Loucy (cell line): Measurements from ENCODE around the gene ODC1.

Experiments used
- H2AFZ ChIP-seq: fragments of 200-600 bp; sonication (generic); 2 replicates; pipeline ENCODE4 v1.6.0; 2016; ENCODE audit warnings: antibody characterized with exemption, mild to moderate bottlenecking, low read length, moderate library complexity
- H3F3A ChIP-seq: fragments of 200-600 bp; 2 replicates; pipeline ENCODE4 v1.6.0; 2016; ENCODE audit warnings: antibody characterized with exemption, low read depth, mild to moderate bottlenecking
- H3K27me3 ChIP-seq: fragments of 200-600 bp; sonication (generic); 2 replicates; pipeline ENCODE4 v1.6.1; 2014; ENCODE audit warnings: low read length, mild to moderate bottlenecking; ENCODE audit not compliant: insufficient read depth, poor library complexity, severe bottlenecking
- H3K36me3 ChIP-seq: fragments of 200-600 bp; sonication (generic); 2 replicates; pipeline ENCODE4 v1.6.1; 2016; ENCODE audit warnings: low read length; ENCODE audit not compliant: insufficient read depth
- H3K4me1 ChIP-seq: fragments of 200-600 bp; sonication (generic); 2 replicates; pipeline ENCODE4 v1.5.1; 2014; ENCODE audit warnings: low read length, mild to moderate bottlenecking; ENCODE audit not compliant: insufficient read depth, poor library complexity, severe bottlenecking
- H3K4me2 ChIP-seq: fragments of 200-600 bp; sonication (generic); 2 replicates; pipeline ENCODE4 v1.6.0; 2014; ENCODE audit warnings: antibody characterized with exemption, low read length, low read depth, mild to moderate bottlenecking; ENCODE audit not compliant: poor library complexity, severe bottlenecking
- H3K4me3 ChIP-seq: fragments of 200-600 bp; sonication (generic); 2 replicates; pipeline ENCODE4 v1.5.1; 2014; ENCODE audit warnings: low read length, mild to moderate bottlenecking, mixed read lengths; ENCODE audit not compliant: poor library complexity, severe bottlenecking
- H3K79me2 ChIP-seq: fragments of 200-600 bp; sonication (generic); 2 replicates; pipeline ENCODE4 v1.6.1; 2014; ENCODE audit warnings: low read length; ENCODE audit not compliant: insufficient read depth
- H3K9ac ChIP-seq: fragments of 200-600 bp; sonication (generic); 2 replicates; pipeline ENCODE4 v1.6.0; 2014; ENCODE audit warnings: mild to moderate bottlenecking, low read depth, low read length, moderate library complexity; ENCODE audit not compliant: poor library complexity, severe bottlenecking
- H3K9me2 ChIP-seq: fragments of 200-600 bp; sonication (generic); replicated peaks from 2 replicates; pipeline ENCODE4 v1.6.1; 2016; ENCODE audit warnings: low read depth, low read length, mixed read lengths
- H3K9me3 ChIP-seq: fragments of 200-600 bp; sonication (generic); 2 replicates; pipeline ENCODE4 v1.6.1; 2014; ENCODE audit warnings: mild to moderate bottlenecking, antibody characterized with exemption, low read length, low read depth; ENCODE audit not compliant: insufficient read depth
- H4K20me1 ChIP-seq: fragments of 200-600 bp; sonication (generic); 2 replicates; pipeline ENCODE4 v1.6.0; 2014; ENCODE audit warnings: antibody characterized with exemption, low read length, mild to moderate bottlenecking; ENCODE audit not compliant: insufficient read depth, poor library complexity, severe bottlenecking
- EZH2phosphoT487 ChIP-seq: fragments of 200-600 bp; IDR thresholded peaks from 2 replicates; pipeline ENCODE4 v1.6.1; 2018; ENCODE audit warnings: antibody characterized with exemption, mild to moderate bottlenecking, moderate library complexity, borderline replicate concordance
- TF ChIP-seq, protein P1 (sequence below): fragments of 200-600 bp; sonication (generic); conservative IDR thresholded peaks from 2 replicates; pipeline ENCODE4 v1.5.1; 2014; ENCODE audit warnings: mild to moderate bottlenecking, antibody characterized with exemption, low read length

The ODC1 gene

DNA sequence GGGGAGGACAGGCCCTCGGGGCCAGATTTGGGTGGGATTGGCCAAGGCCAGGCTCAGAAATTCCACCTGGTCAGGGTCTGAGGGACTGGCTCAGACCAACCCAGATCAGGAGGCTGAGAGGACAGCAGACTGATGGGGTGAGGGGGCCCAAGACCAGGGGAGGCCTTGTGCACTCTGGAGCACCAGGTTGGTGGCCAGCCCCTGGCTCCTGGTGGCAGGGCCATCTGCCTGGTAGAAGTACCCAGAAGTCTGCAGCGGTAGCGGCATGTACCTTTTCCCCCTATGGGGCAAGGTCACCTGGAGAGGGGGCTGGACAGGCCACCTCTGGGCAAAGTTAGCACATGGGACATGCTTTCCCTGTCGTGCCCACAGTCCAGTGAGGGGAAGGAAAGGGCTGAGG, 21.2 kb upstream of the ODC1 start:
- Histone ChIP-seq H2AFZ (no peak overlapping the region), H3K9ac (no peak overlapping the region), H3K27me3 (no peaks in the 10 kb centered on the region), H3F3A (no peaks in the 10 kb centered on the region), H3K9me3 (no peaks in the 10 kb centered on the region), H3K4me2 (no peak overlapping the region), H4K20me1 (no peaks in the 10 kb centered on the region), H3K4me1 (no peaks in the 10 kb centered on the region), H3K9me2 (no peaks in the 10 kb centered on the region), H3K36me3 (no peaks in the 10 kb centered on the region), H3K79me2 (no peaks in the 10 kb centered on the region), H3K4me3 (no peak overlapping the region)
- TF ChIP-seq EZH2phosphoT487 = no peak
- TF ChIP-seq, protein P1, sequence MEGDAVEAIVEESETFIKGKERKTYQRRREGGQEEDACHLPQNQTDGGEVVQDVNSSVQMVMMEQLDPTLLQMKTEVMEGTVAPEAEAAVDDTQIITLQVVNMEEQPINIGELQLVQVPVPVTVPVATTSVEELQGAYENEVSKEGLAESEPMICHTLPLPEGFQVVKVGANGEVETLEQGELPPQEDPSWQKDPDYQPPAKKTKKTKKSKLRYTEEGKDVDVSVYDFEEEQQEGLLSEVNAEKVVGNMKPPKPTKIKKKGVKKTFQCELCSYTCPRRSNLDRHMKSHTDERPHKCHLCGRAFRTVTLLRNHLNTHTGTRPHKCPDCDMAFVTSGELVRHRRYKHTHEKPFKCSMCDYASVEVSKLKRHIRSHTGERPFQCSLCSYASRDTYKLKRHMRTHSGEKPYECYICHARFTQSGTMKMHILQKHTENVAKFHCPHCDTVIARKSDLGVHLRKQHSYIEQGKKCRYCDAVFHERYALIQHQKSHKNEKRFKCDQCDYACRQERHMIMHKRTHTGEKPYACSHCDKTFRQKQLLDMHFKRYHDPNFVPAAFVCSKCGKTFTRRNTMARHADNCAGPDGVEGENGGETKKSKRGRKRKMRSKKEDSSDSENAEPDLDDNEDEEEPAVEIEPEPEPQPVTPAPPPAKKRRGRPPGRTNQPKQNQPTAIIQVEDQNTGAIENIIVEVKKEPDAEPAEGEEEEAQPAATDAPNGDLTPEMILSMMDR = no peak

GRCh38 chr2:10467401-10467800, 19.3 kb upstream of the ODC1 start:
- Histone ChIP-seq H3K9me2 (no peaks in the 10 kb centered on the region), H3K36me3 (no peaks in the 10 kb centered on the region), H3K9ac (no peak overlapping the region), H3K27me3 (no peaks in the 10 kb centered on the region), H3K4me2 (no peak overlapping the region), H4K20me1 (no peaks in the 10 kb centered on the region), H2AFZ (no peak overlapping the region), H3F3A (no peaks in the 10 kb centered on the region), H3K4me1 (no peaks in the 10 kb centered on the region), H3K79me2 (no peaks in the 10 kb centered on the region), H3K4me3 (no peak overlapping the region), H3K9me3 (no peaks in the 10 kb centered on the region)
- no peak for TF ChIP-seq EZH2phosphoT487
- TF ChIP-seq, protein P1 = no peak

DNA sequence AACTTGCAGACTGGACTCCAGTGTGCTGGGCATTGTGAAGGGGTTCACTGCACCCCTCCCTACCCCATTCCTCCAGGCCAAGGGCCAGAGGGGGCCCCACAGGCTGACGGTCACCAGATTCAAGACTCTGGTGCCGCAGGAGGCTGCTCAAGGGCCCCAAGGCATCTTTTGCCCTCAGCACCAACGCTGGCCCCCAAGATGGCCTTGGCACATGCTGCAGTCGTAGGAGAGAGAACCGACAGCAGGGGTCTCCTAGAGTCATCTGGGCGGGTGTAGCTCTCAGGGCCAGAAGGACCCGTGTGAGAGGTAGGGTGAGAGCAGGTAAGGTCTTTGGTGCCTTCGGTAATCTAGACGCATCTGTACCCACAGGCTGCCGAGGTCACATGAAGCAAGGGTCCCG, 18.7 kb upstream of the ODC1 start:
- Histone ChIP-seq H3K4me3 (no peak overlapping the region), H2AFZ (no peak overlapping the region), H3K36me3 (no peaks in the 10 kb centered on the region), H3K79me2 (no peaks in the 10 kb centered on the region), H3F3A (no peaks in the 10 kb centered on the region), H3K9me3 (no peaks in the 10 kb centered on the region), H3K27me3 (no peaks in the 10 kb centered on the region), H4K20me1 (no peaks in the 10 kb centered on the region), H3K9ac (no peak overlapping the region), H3K4me1 (no peaks in the 10 kb centered on the region), H3K4me2 (no peak overlapping the region), H3K9me2 (no peaks in the 10 kb centered on the region)
- TF ChIP-seq, protein P1 = 0 out of 2 replicates have a peak, but pooled peaks have one; percentile 19
- no peak for TF ChIP-seq EZH2phosphoT487
